Endothelial cell of hepatic sinusoid (primary cell): ENCODE measurements around the gene FUCA2.

Experiments
- in situ Hi-C: cut with HindIII; loops from 2 replicates; pipeline ENCODE4 v1.10.0; 2017; ENCODE audit warnings: low sequenced_read_pairs

Gene FUCA2

GRCh38 chr6:143510991-143511891 is at the start of gene FUCA2:
Gene FUCA2, minus strand, starts transcription at chr6:143511720. Its CDS starts 86 bp downstream, at chr6:143511634.
- in situ Hi-C loops, result no loop called here

- in situ Hi-C loops, result loop anchor here (25.0 kb wide), 1 partner anchor 451 kb away; the partner anchor contains the start of gene PLAGL1
Measured at GRCh38 chr6:143561105-143561704, 49.7 kb upstream of the FUCA2 start.

GRCh38 chr6:143559051-143559660 is 47.6 kb upstream of the FUCA2 start:
- in situ Hi-C loops, result loop anchor here (25.0 kb wide), 1 partner anchor 453 kb away; the partner anchor contains the start of gene PLAGL1

GRCh38 chr6:143556529-143556928 is 45.0 kb upstream of the FUCA2 start:
- in situ Hi-C loops, result loop anchor here (25.0 kb wide), 1 partner anchor 456 kb away; the partner anchor contains the start of gene PLAGL1

- in situ Hi-C loops, result loop anchor here (25.0 kb wide), 1 partner anchor 457 kb away; the partner anchor contains the start of gene PLAGL1
Measured at GRCh38 chr6:143555582-143555981, 44.1 kb upstream of the FUCA2 start.

- in situ Hi-C loops, result loop anchor here (25.0 kb wide), 1 partner anchor 457 kb away; the partner anchor contains the start of gene PLAGL1
Measured at GRCh38 chr6:143555071-143555492, 43.6 kb upstream of the FUCA2 start.

- in situ Hi-C loops, result loop anchor here (25.0 kb wide), 1 partner anchor 459 kb away; the partner anchor contains the start of gene PLAGL1
Measured at GRCh38 chr6:143553337-143553736, 41.8 kb upstream of the FUCA2 start.

GRCh38 chr6:143549949-143550268 is 38.4 kb upstream of the FUCA2 start:
- in situ Hi-C loops, result loop anchor here (25.0 kb wide), 1 partner anchor 462 kb away; the partner anchor contains the start of gene PLAGL1

GRCh38 chr6:143549221-143549948 is 37.9 kb upstream of the FUCA2 start:
- in situ Hi-C loops, result no loop called here

- in situ Hi-C loops, result no loop called here
Measured at GRCh38 chr6:143546599-143546998, 35.1 kb upstream of the FUCA2 start.

- in situ Hi-C loops, result no loop called here
Measured at GRCh38 chr6:143545976-143546547, 34.5 kb upstream of the FUCA2 start.

- in situ Hi-C loops, result no loop called here
Measured at GRCh38 chr6:143545165-143545564, 33.6 kb upstream of the FUCA2 start.

GRCh38 chr6:143544011-143544696 is 32.6 kb upstream of the FUCA2 start:
- in situ Hi-C loops, result no loop called here

- in situ Hi-C loops, result no loop called here
Measured at GRCh38 chr6:143543435-143543834, 31.9 kb upstream of the FUCA2 start.

GRCh38 chr6:143542888-143543287 is 31.4 kb upstream of the FUCA2 start:
- in situ Hi-C loops, result no loop called here

- in situ Hi-C loops, result no loop called here
Measured at GRCh38 chr6:143540192-143540591, 28.7 kb upstream of the FUCA2 start.

GRCh38 chr6:143539734-143540133 is 28.2 kb upstream of the FUCA2 start:
- in situ Hi-C loops, result no loop called here

GRCh38 chr6:143539106-143539505 is 27.6 kb upstream of the FUCA2 start:
- in situ Hi-C loops, result no loop called here

GRCh38 chr6:143538374-143538773 is 26.9 kb upstream of the FUCA2 start:
- in situ Hi-C loops, result no loop called here
